Caco-2 (cell line): ENCODE data around the gene RFX4. TPM values are rescaled to one million over a fixed set of nuclear protein-coding genes. Genes with fewer than 3 reads are reported as not detected.

Source experiments
- BruUV-seq: library from RNA; stranded (reverse); fragments of 400-500 nt; replicated peaks from 2 replicates; lab custom pipeline; 2021; lab: Mats Ljungman, UMichigan
- CTCF ChIA-PET: fragments of 300-600 bp; sonication (Branson Sonifier 250); formaldehyde crosslinking; loops from one replicate; lab custom pipeline; 2022; ENCODE audit warnings: antibody characterized with exemption; lab: Charles Lee
- POLR2A ChIA-PET: fragments of 300-600 bp; sonication (Branson Sonifier 250); formaldehyde crosslinking; loops from one replicate; lab custom pipeline; 2022; ENCODE audit warnings: antibody characterized with exemption; lab: Charles Lee
- DNase-seq, 2 experiments: peaks; one replicate each; pipeline versions ENCODE4 v3.0.0 to v3.0.0-alpha.2; 2020 to 2022
- H3K27me3 ChIP-seq: replicated peaks from 2 replicates; pipeline ENCODE4 v1.6.0; 2011; ENCODE audit warnings: low read length; ENCODE audit not compliant: control insufficient read depth, insufficient read depth
- H3K36me3 ChIP-seq: 2 replicates; pipeline ENCODE4 v1.5.1; 2011; ENCODE audit warnings: low read length; ENCODE audit not compliant: control insufficient read depth, insufficient read depth
- H3K4me1 ChIP-seq: fragments of 250-450 bp; sonication (Bioruptor Pico); 2 replicates; pipeline ENCODE4 v1.5.1; 2020; ENCODE audit warnings: mild to moderate bottlenecking
- H3K4me3 ChIP-seq: 2 replicates; pipeline ENCODE4 v1.5.1; 2011; ENCODE audit warnings: low read depth, mild to moderate bottlenecking, control low read depth, low read length
- H3K9me3 ChIP-seq: fragments of 250-450 bp; sonication (Bioruptor Pico); 2 replicates; pipeline ENCODE4 v1.5.1; 2020; ENCODE audit warnings: mild to moderate bottlenecking, moderate library complexity
- H3K27ac Mint-ChIP-seq: one replicate; pipeline ENCODE4 v1.8.0; 2022; ENCODE audit warnings: mixed read lengths; ENCODE audit not compliant: unreplicated experiment
- H3K27me3 Mint-ChIP-seq: one replicate; pipeline ENCODE4 v1.8.0; 2022; ENCODE audit warnings: mixed read lengths; ENCODE audit not compliant: insufficient read depth, unreplicated experiment
- H3K36me3 Mint-ChIP-seq: one replicate; pipeline ENCODE4 v1.8.0; 2022; ENCODE audit warnings: mild to moderate bottlenecking, mixed read lengths; ENCODE audit not compliant: insufficient read depth, unreplicated experiment
- H3K4me1 Mint-ChIP-seq: one replicate; pipeline ENCODE4 v1.8.0; 2022; ENCODE audit warnings: low read depth, mixed read lengths; ENCODE audit not compliant: unreplicated experiment
- H3K4me3 Mint-ChIP-seq: one replicate; pipeline ENCODE4 v1.8.0; 2022; ENCODE audit warnings: mild to moderate bottlenecking, moderate library complexity, mixed read lengths; ENCODE audit not compliant: unreplicated experiment
- H3K9me3 Mint-ChIP-seq: one replicate; pipeline ENCODE4 v1.8.0; 2022; ENCODE audit warnings: mixed read lengths; ENCODE audit not compliant: unreplicated experiment
- CTCF ChIP-seq, 2 experiments: fragments of 200-600 bp in 1 of 2; IDR thresholded peaks; 1 replicate in 1 of 2; 2 replicates in 1 of 2; pipeline versions ENCODE4 v1.5.1 to v1.8.0; 2011 to 2022; ENCODE audit warnings: antibody characterized with exemption in 1 of 2, control low read depth in 1 of 2, inconsistent platforms in 1 of 2, low read depth in 1 of 2, low read length in 1 of 2, mild to moderate bottlenecking in 1 of 2, moderate library complexity in 1 of 2; ENCODE audit not compliant: insufficient read depth in 1 of 2, severe bottlenecking in 1 of 2, unreplicated experiment in 1 of 2
- intact Hi-C: fragments of 100-400 bp; cut with micrococcal nuclease; formaldehyde crosslinking; loops from one replicate; pipeline ENCODE4 v1.10.0; 2022; ENCODE audit not compliant: unreplicated experiment
- total RNA-seq: library from RNA; stranded (reverse); gene quantifications from 2 replicates; pipeline ENCODE4 v1.2.3, GENCODE V29; 2022

The RFX4 gene
- total RNA-seq, 1 experiment from 2014 or later: not detected

- Histone ChIP-seq H3K4me1 (no peaks in the 10 kb centered on the region), H3K27me3 (no peaks in the 10 kb centered on the region), H3K36me3 (no peaks in the 10 kb centered on the region), H3K4me3 (no peak overlapping the region), H3K9me3 (peaks cover 2% of the 10 kb centered on the region; the same call in 1 of the 2 replicates)
- no TSS peak for BruUV-seq
- H3K36me3 Mint-ChIP-seq: no peaks in the 10 kb centered on the region
- intact Hi-C loops: no loop called here
- ChIA-PET CTCF (no interaction called here), POLR2A (no interaction called here)
- H3K27me3 Mint-ChIP-seq: peaks cover 12% of the 10 kb centered on the region
- no peak overlapping the region for H3K27ac Mint-ChIP-seq
- peaks cover 14% of the 10 kb centered on the region for H3K9me3 Mint-ChIP-seq
- no peaks in the 10 kb centered on the region for H3K4me1 Mint-ChIP-seq
- no peak for TF ChIP-seq CTCF (IDR thresholded peaks at IDR 0.05; ENCODE audit: insufficient read depth in 1 of 2, low read depth in 1 of 2, low read length in 1 of 2, severe bottlenecking in 1 of 2, unreplicated experiment in 1 of 2)
- H3K4me3 Mint-ChIP-seq: no peak overlapping the region
- no peak for DNase-seq
Measured at GRCh38 chr12:106669216-106669615, 86.4 kb downstream of the RFX4 start.

- ChIA-PET CTCF (no interaction called here), POLR2A (no interaction called here)
- BruUV-seq: no TSS peak
- no peaks in the 10 kb centered on the region for H3K9me3 ChIP-seq
- no peaks in the 10 kb centered on the region for H3K4me1 ChIP-seq
- DNase-seq: no peak
- Mint-ChIP-seq H3K4me1 (no peaks in the 10 kb centered on the region), H3K9me3 (peaks cover 5% of the 10 kb centered on the region), H3K4me3 (no peak overlapping the region), H3K36me3 (no peaks in the 10 kb centered on the region), H3K27me3 (peaks cover 16% of the 10 kb centered on the region), H3K27ac (no peak overlapping the region)
- H3K27me3 ChIP-seq: no peaks in the 10 kb centered on the region
- no peak overlapping the region for H3K4me3 ChIP-seq
- no peak for TF ChIP-seq CTCF (IDR thresholded peaks at IDR 0.05; ENCODE audit: insufficient read depth in 1 of 2, low read depth in 1 of 2, low read length in 1 of 2, severe bottlenecking in 1 of 2, unreplicated experiment in 1 of 2)
- intact Hi-C loops: no loop called here
- no peaks in the 10 kb centered on the region for H3K36me3 ChIP-seq
Measured at GRCh38 chr12:106670131-106670530, 87.3 kb downstream of the RFX4 start.

- H3K27me3 Mint-ChIP-seq: peaks cover 19% of the 10 kb centered on the region
- DNase-seq: no peak
- H3K36me3 Mint-ChIP-seq: no peaks in the 10 kb centered on the region
- no peaks in the 10 kb centered on the region for H3K9me3 Mint-ChIP-seq
- H3K4me3 ChIP-seq: no peak overlapping the region
- no peak overlapping the region for H3K27ac Mint-ChIP-seq
- intact Hi-C loops: no loop called here
- H3K4me1 Mint-ChIP-seq: no peaks in the 10 kb centered on the region
- CTCF ChIA-PET: no interaction called here
- no peaks in the 10 kb centered on the region for H3K9me3 ChIP-seq
- TF ChIP-seq CTCF (IDR thresholded peaks at IDR 0.05; ENCODE audit: insufficient read depth in 1 of 2, low read depth in 1 of 2, low read length in 1 of 2, severe bottlenecking in 1 of 2, unreplicated experiment in 1 of 2): no peak
- no peaks in the 10 kb centered on the region for H3K36me3 ChIP-seq
- BruUV-seq: no TSS peak
- H3K4me3 Mint-ChIP-seq: no peak overlapping the region
- H3K27me3 ChIP-seq: no peaks in the 10 kb centered on the region
- H3K4me1 ChIP-seq: no peaks in the 10 kb centered on the region
- POLR2A ChIA-PET: no interaction called here
Measured at GRCh38 chr12:106671840-106672239, 89.0 kb downstream of the RFX4 start.
